HG02943 (cell line): ENCODE results near the gene GUCY1A2.
"Not testable (repeated sequence)": the region's sequence is repeated elsewhere in the genome, so short reads cannot be mapped to it uniquely, and the experiment has no call there.

ENCODE experiments used
- ATAC-seq: cut with Tn5 transposase; IDR thresholded peaks from one replicate; pipeline ENCODE4 v1.9.1; 2021; ENCODE audit warnings: mild to moderate bottlenecking, low read depth, moderate library complexity; ENCODE audit not compliant: unreplicated experiment

Gene GUCY1A2, protein sequence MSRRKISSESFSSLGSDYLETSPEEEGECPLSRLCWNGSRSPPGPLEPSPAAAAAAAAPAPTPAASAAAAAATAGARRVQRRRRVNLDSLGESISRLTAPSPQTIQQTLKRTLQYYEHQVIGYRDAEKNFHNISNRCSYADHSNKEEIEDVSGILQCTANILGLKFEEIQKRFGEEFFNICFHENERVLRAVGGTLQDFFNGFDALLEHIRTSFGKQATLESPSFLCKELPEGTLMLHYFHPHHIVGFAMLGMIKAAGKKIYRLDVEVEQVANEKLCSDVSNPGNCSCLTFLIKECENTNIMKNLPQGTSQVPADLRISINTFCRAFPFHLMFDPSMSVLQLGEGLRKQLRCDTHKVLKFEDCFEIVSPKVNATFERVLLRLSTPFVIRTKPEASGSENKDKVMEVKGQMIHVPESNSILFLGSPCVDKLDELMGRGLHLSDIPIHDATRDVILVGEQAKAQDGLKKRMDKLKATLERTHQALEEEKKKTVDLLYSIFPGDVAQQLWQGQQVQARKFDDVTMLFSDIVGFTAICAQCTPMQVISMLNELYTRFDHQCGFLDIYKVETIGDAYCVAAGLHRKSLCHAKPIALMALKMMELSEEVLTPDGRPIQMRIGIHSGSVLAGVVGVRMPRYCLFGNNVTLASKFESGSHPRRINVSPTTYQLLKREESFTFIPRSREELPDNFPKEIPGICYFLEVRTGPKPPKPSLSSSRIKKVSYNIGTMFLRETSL

DNA sequence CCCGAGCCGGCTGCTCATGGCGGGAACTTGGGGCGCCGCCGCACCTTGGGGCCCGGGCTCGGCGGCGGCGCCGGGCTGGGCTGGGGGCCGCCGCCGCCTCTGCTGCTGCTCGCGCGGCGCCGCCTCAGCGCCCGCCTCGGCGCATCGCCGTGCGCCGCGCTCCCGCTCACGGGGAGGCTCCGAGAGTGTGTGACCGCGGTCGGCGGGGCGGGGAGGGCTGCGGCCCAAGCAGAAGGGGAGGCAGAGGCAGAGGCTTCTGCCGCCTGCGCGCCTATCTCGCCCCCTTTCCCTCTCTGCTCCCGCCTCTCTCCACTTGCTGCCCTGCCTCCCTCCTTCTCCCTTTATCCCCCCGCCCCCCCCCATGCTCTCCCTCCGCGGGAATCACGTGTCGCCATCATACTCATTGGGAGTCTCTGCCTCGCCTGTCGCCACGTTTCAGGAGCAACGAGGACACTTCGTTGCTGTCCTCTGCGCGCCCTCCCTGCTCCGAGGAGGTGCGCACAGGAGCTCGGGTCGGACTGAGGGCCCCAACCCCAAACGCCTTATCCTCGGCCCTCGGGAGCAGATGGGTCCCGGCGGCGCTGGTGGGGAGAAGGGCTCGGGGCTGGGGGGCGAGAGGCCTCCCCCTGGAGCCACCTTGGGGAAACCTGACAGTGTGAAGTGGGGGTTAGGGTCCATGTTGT, at the start of gene GUCY1A2:
Gene GUCY1A2, minus strand, starts transcription at position 258 of the 683 bp plus-strand sequence. CDS start 421 bp downstream, outside the sequence.
- ATAC-seq, result peak; percentile 39

DNA sequence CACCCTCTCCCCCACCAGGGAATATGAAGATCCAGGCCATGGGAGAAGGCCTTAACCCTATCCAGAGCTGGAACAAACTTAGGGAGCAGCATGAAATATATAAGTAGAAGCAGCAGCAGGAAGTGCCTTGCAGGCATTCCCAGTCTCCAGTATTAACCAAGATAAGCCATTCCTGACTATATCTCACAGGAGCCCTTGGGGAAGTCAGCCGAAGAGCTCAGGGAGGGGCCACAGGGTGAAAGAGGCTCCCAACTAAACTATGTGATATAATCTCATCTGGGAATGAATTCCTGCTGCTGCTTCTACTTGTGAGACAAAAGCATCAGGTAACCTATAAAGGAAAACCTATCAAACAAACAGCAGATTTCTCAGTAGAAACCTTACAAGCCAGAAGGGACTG, 36.1 kb upstream of the GUCY1A2 start:
- ATAC-seq, result no peak

DNA sequence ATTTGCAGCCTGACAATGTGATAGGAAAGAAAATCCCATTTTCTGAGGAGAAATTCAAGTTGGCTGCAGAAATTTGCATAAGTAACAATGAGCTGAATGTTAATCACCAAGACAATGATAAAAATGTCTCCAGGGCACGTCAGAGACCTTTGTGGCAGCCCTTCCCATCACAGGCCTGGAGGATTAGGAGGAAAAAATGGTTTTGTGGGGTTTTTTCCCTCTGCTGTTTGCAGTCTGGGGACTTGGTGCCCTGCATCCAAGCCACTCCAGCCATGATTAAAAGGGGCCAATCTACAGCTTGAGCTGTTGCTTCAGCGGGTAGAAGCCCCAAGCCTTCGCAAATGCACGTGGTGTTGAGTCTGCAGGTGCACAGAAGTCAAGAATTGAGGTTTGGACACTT, 33.1 kb upstream of the GUCY1A2 start:
- not testable (repeated sequence) for ATAC-seq

DNA sequence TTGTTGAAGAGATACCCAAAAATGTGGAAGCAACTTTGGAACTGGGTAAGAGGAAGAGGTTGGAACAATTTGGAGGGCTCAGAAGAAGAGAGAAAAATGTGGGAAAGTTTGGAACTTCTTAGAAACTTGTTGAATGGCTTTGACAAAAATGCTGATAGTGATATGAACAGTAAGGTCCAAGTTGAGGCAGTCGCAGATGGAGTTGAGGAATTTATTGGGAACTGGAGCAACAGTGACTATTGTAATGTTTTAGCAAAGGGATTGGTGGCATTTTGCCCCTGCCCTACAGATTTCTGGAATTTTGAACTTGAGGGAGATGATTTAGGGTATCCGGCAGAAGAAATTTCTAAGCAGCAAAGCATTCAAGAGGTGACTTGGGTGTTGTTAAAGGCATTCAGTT, 32.6 kb upstream of the GUCY1A2 start:
- not testable (repeated sequence) for ATAC-seq

DNA sequence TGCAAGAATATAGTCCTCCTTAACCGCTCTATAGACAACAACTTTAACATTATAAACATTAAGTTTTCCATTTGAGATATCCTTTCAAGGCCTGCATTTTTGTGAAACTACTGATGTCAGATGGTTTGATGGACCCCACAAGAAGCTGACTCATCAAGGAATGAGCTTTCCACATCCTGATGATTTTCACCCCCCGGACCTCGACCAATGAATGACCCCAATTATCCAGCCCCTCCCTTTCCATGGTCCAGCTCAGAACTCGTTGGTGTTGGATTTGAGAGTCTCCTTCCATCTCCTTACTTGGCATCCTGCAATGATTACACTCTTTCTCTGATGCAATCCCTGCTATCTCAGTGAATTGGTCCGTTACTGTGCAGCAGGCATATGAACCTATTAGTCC, 31.8 kb upstream of the GUCY1A2 start:
- ATAC-seq, result no peak

DNA sequence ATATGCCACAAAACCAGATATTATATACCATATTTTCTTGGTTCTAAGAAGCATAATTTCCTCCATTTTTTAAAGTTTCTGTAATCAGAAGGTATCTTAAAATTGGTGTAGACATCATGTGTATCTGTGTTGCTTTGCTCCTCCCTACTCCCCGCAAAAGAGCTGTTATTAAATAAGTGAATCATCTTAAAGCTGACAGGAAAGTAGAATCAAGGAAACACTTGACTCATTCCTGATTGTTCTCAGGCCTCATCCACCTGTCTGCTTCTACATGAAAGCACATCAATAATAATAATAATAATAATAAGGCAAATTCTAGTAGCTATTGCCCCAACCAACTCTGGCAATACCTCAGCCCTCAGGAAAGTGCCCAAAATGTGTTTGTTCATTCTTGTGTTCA, 26.2 kb upstream of the GUCY1A2 start:
- no peak for ATAC-seq

DNA sequence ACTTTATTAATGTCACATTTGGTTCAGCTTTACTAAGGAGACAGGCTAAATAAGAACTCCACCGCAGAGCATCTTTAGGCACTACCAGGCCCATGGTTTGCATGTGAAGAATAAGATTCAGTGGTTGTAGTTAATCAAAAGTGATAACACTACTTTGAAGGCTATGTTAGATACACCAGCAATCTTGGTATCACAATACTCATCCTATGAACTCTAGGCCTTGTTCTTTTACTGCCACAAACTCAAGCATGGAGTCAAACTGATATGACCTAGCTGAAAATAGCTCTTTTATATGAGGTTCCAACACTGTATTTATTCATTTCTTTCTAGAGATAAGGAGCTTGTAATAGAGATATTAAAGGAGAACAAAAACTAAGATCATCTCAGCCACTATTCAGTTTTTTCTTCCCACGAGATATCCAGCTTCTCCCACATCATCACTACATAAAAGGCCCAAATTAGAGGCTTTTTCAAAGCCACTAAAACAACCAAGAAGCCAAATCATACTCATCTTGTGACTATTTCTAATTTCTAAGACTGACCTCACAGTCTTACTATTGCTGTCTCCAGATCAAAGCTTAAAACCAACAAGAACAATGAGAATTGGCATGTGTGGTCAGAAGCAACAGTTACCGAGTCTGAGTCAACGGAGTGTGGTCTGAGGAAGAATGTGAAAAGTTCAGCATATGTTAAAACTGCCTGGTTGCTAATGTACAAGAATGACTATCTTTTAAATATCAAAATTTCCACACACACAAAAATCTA, 25.1 kb upstream of the GUCY1A2 start:
- no peak for ATAC-seq

DNA sequence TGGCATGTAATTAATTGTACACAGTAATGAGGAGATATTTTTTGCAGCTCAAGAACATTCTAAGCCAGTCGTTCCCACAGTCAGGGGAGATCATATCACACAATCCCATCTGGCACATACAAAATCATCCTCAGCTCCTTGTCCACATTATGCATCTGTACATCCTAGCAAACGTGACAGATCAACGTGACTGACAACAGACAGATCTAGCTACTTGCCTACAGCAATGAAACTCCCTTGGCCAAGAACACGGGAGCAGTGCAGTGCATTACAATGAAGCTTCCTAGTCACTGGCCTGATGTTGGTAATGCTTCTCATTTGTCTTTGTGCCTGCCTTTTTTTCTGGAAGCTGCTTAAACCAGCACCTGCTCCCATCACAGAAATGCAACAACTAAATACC, 24.5 kb upstream of the GUCY1A2 start:
- ATAC-seq, result no peak

DNA sequence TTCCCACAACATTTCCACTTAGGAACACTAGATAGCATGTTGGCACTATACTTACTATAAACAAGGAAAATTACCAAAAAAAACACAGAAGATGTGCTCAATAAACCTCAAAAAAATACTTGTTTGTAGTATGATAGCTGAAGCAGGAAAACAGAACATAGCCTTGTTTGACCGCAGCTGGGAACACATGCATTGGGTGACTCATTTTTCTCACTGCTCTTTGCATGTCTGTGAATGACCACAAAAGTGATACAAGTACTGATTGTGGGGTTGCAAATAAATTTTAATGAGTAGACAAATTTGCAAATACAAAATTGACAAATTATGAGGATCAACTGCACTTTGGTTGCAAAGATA, 22.8 kb upstream of the GUCY1A2 start:
- no peak for ATAC-seq

DNA sequence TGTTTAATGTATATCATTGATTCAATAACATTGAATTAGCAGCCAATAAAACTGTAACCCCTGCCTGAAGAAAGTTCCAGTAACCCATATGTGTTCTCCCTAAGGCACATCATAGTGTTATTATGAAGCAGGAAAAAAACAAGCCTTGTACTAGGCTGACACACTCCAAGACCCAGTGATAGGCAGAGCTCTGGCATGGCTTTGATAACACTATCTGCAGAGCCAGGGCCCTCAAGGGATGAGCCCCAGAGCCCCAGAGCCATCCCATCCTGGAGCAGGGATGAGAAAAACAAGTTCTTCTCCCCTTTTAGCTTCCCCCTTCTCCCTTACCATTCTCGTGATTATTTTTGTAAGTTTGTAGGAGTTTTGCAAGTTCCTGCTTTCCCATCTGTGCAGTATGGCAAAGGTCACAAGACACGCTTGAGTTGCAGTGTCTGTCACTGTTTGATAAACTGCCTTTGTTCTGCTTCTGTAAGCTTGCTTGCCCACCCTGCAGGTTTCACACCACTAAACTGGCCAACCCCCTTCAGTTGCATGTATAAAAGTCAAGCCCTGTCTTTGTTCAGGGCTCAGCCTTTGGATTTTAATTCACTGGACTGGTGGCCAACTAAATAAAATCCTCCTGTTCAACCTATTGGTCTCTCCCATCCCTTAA, 22.3 kb upstream of the GUCY1A2 start:
- ATAC-seq, result no peak

DNA sequence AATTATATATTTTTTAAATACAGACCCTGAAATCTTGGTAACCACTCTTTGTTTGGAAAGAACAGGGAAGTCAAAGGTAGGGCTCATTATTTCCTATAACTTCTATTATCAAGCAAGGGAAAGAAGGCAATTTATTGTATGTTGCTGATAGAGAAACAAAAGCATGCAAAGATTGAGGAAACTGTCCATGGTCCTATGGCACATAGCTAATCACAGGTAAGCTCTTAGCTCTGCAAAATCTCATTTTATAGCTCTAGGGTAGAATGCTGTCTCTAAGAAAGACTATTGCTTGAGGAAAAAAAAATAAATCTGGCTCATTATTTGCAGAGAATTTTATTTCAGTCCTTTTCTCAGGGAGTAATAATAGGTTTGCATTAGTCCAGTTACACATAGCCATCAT, 7.4 kb upstream of the GUCY1A2 start:
- no peak for ATAC-seq

DNA sequence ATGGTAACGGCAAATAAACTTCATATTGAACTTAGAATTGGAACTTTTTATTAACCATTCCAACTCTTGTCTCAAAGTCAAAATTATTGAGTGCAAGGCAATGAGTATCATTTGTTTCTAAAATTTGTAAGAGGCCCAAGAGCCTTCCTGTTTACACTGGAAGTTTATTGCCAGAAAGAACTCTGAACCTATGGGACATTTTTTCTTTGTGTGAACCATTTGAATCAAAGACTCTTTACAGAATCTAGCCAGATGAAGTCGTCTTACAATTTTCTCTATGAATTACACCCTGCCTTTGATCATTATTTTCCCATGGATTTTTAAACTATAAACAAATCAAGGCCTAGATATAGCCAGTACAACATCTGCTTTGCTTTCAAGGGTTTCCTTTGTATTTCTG, 2.3 kb upstream of the GUCY1A2 start:
- ATAC-seq, result no peak

DNA sequence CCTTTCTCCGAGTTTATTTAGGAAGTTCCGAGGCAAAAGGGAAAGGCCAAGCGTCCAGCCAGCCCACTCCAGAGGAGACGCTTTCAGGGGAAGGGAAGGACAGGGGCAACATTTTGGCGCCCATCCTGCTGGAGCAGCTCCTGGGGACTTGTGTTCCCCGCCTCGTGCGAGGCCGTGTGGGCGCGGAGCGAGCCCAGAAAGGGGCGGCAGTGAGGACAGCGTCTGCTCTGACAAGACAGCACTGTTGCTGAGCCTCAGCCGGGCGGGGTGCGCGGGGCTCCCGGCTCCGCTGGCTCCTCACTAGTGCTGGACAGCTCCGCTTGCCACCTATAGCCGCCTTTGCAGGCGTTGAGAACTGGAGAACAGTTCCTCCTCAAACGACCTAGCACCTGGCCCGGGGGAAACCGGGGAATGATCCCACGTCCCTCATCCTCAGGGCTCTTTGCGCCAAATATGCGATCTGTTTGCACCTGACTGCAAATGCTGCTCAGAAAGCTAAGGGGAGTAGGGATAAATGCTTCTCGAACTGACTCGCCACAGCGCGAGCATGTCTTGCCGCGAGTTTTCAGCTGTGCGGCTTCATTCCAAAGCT, 722 bp upstream of the GUCY1A2 start:
- ATAC-seq, result no peak

DNA sequence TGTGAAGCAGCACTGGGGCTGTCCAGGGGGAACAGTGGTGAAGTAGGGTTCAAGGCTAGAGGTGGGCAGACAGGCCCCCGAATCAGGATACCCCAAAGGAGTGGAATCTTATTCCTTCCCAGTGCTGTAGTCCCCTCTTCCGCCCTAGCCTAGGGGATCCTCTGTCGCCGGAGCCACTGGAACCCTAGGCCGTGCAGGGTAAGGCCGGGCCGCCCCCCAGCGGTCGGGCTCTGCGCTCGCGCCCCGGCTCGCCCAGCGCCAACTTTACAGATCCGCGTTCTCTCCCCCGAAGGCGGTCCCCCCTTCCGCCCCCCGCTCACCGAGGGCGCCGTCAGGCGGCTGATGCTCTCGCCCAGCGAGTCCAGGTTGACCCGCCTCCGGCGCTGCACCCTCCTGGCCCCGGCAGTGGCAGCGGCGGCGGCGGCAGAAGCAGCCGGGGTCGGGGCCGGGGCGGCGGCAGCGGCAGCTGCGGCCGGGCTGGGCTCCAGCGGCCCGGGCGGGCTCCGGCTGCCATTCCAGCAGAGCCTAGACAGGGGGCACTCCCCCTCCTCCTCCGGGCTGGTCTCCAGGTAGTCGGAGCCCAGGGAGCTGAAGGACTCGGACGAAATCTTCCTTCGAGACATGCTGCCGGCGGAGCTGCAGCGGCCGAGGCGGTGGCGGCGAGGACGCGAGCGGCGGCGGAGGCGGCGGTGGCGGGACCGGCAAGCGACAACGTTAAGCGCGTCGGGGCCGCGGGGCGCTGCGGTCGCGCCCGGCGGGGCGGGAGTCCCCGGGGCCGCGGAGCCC, 650 bp downstream of the GUCY1A2 start:
- ATAC-seq, result peak; percentile 55

DNA sequence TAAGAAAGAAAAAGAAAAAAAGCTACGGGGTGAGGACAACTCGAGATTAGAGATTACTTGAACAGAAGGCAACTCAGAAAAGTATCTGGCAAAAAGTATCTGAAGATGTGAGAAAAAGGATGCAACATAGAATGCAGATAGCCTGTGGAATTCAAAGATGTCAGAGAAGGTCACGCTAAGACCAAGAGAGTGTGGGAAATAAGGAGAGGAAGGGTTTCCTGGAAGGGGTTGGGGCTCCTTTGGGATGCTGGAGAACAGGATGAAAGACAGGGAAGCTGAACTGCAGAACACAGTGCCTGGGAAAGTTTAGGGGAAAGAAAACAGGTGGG, 1.2 kb downstream of the GUCY1A2 start:
- ATAC-seq, result no peak

DNA sequence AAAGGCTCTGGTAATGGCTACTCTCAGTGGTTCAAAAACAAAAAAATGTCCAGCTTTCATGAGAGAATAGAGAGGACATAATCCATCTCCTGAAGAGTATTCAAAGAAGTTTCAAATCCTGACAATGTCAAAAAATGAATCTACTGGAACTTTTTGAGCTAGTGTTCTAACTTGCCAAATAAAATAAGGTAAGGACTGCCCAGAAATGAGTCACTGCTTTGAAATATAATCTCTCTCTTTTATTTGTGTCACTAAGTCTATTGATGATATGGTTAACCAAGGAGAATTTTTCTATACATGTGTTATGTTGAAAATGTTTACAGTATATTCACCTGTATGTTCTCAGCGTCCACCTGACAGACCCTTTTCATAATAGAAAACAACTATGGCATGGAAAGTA, 3.4 kb downstream of the GUCY1A2 start:
- no peak for ATAC-seq

DNA sequence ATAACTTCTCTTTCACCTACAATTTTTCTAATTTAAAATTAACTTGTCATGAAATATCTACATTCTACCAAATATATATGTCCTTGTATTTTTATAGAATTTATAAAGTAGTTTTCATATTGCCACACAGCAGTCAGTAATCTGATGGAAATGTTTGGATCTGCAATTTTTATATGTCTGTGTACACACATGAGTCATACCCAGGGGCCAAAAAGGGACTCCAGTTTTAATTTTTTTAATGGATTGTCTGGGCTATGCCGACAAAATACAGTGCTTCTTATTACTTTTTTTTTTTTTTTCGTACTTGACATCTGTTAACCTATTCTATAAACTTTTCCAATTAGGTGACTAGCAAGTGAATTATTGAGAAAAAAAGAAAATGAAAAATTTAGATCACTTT, 6.3 kb downstream of the GUCY1A2 start:
- ATAC-seq, result no peak

DNA sequence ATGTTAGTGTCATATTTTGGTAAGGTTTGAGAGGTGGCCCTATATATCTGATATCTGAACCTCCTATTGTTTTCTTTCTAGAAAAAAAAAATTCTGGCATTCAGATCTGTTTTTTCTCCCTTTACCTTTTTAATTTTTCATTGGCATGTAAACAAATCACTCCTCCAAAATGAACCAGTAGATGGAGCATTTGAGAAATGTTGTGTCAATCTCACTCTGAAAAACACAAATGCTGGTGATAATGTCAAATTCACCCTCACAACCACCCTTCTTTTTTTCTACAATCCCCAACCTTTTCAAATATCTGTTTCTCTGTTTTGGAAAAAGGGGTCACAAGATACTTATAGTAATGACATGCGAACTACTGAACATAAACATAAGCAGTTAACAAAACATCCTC, 9.1 kb downstream of the GUCY1A2 start:
- no peak for ATAC-seq
